ENCODE data around the gene HCST.
"Not testable (repeated sequence)": the region's sequence is repeated elsewhere in the genome, so short reads cannot be mapped to it uniquely, and the experiment has no call there.

HCST gene

GRCh38 chr19:35882114-35882832 is 20.1 kb upstream of the HCST start:
- H3K9me3 ChIP-seq (ENCODE audit: insufficient read depth, low read depth, low read length), result no peaks in the 10 kb centered on the region
- H3K27ac ChIP-seq (ENCODE audit: low read length), result no peak overlapping the region
- peaks cover 5% of the 10 kb centered on the region; the same call in 1 of the 2 replicates for H3K36me3 ChIP-seq (ENCODE audit: insufficient read depth, low read depth, low read length)
- H3K9ac ChIP-seq (ENCODE audit: low read depth, low read length), result no peak overlapping the region
- peaks cover 21% of the 10 kb centered on the region for H3K27me3 ChIP-seq (ENCODE audit: insufficient read depth, low read length)
- H3K4me1 ChIP-seq (ENCODE audit: insufficient read depth, low read length), result no peaks in the 10 kb centered on the region; the same call in 1 of the 2 replicates
- H3K4me3 ChIP-seq (ENCODE audit: low read length), result no peak overlapping the region

DNA sequence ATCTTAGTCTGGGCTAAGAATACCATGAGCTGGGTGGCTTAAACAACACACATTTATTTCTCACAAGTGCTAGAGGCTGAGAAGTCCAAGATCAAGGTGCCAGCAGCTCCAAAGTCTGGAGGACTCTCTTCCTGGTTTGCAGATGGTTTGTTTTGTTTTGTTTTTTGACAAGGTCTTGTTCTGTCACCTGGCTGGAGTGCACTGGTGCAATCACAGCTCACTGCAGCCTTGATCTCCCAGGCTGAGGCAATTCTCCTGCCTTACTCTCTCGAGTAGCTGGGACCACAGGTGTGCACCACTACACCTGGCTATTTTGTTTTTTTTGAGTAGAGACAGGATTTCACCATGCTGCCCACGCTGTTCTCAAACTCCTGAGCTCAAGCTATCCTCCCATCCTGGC is 18.4 kb upstream of the HCST start:
- H3K4me3 ChIP-seq (ENCODE audit: low read length), result no peak overlapping the region
- no peaks in the 10 kb centered on the region for H3K9me3 ChIP-seq (ENCODE audit: insufficient read depth, low read depth, low read length)
- no peak overlapping the region for H3K9ac ChIP-seq (ENCODE audit: low read depth, low read length)
- H3K36me3 ChIP-seq (ENCODE audit: insufficient read depth, low read depth, low read length), result peaks cover 20% of the 10 kb centered on the region
- H3K4me1 ChIP-seq (ENCODE audit: insufficient read depth, low read length), result no peaks in the 10 kb centered on the region; the same call in 1 of the 2 replicates
- no peak overlapping the region for H3K27ac ChIP-seq (ENCODE audit: low read length)
- H3K27me3 ChIP-seq (ENCODE audit: insufficient read depth, low read length), result peaks cover 7% of the 10 kb centered on the region

DNA sequence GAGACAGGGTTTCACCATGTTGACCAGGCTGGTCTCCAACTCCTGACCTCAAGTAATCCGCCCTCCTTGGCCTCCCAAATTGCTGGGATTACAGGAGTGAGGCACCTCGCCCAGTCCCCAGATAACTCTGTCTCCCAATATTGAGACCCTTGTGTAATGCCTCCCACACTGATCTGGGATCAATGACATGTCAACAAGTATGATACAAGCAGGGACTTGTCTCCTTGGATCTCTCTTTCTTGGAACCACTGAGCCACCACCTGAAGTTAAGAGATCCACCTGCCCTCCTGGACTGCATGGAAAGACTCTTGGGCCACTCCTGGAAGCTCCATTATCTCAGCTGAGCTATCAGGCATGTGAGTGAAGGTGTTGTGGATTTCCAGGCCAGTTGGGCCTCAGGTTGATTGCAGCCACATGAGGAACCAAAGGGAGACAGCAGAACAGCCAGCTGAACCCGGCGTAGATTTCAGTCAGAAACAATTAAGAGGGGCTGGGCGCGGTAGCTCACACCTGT is 17.0 kb upstream of the HCST start:
- Histone ChIP-seq H3K27ac (ENCODE audit: low read length) (no peak overlapping the region), H3K4me1 (ENCODE audit: insufficient read depth, low read length) (no peaks in the 10 kb centered on the region), H3K36me3 (ENCODE audit: insufficient read depth, low read depth, low read length) (peaks cover 34% of the 10 kb centered on the region), H3K9me3 (ENCODE audit: insufficient read depth, low read depth, low read length) (no peaks in the 10 kb centered on the region), H3K9ac (ENCODE audit: low read depth, low read length) (no peak overlapping the region), H3K4me3 (ENCODE audit: low read length) (no peak overlapping the region), H3K27me3 (ENCODE audit: insufficient read depth, low read length) (no peaks in the 10 kb centered on the region)

GRCh38 chr19:35885904-35886303 is 16.4 kb upstream of the HCST start:
- no peak overlapping the region for H3K4me3 ChIP-seq (ENCODE audit: low read length)
- H3K4me1 ChIP-seq (ENCODE audit: insufficient read depth, low read length), result no peaks in the 10 kb centered on the region
- H3K27me3 ChIP-seq (ENCODE audit: insufficient read depth, low read length), result no peaks in the 10 kb centered on the region
- no peak overlapping the region for H3K9ac ChIP-seq (ENCODE audit: low read depth, low read length)
- no peaks in the 10 kb centered on the region for H3K9me3 ChIP-seq (ENCODE audit: insufficient read depth, low read depth, low read length)
- no peak overlapping the region for H3K27ac ChIP-seq (ENCODE audit: low read length)
- H3K36me3 ChIP-seq (ENCODE audit: insufficient read depth, low read depth, low read length), result peaks cover 38% of the 10 kb centered on the region

- no peak overlapping the region for H3K9ac ChIP-seq (ENCODE audit: low read depth, low read length)
- H3K9me3 ChIP-seq (ENCODE audit: insufficient read depth, low read depth, low read length), result no peaks in the 10 kb centered on the region
- no peak overlapping the region for H3K27ac ChIP-seq (ENCODE audit: low read length)
- H3K36me3 ChIP-seq (ENCODE audit: insufficient read depth, low read depth, low read length), result peaks cover 41% of the 10 kb centered on the region
- H3K4me3 ChIP-seq (ENCODE audit: low read length), result no peak overlapping the region
- H3K27me3 ChIP-seq (ENCODE audit: insufficient read depth, low read length), result no peaks in the 10 kb centered on the region
- no peaks in the 10 kb centered on the region for H3K4me1 ChIP-seq (ENCODE audit: insufficient read depth, low read length)
Measured at GRCh38 chr19:35887197-35887596, 15.1 kb upstream of the HCST start.

DNA sequence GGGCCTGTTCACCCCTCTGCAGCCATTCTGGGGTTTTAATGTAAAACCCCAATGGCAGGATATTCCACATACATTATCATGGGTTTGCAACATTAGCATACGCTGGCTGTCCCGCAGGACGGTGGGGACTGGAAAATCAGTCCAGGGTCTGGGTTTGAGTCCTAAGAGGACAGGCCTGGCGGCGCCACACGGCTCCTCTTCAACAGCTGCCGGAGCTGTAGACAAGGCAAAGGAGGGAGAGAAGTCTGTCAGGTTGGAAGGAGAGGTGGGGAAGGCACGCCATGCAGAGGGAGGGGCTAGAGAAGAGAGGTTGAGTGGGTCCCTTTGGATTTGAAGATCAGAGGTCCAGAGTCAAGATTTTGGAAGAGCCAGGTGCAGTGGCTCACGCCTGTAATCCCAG is 13.9 kb upstream of the HCST start:
- Histone ChIP-seq H3K27ac (ENCODE audit: low read length) (no peak overlapping the region), H3K36me3 (ENCODE audit: insufficient read depth, low read depth, low read length) (peaks cover 51% of the 10 kb centered on the region), H3K9ac (ENCODE audit: low read depth, low read length) (no peak overlapping the region), H3K4me1 (ENCODE audit: insufficient read depth, low read length) (no peaks in the 10 kb centered on the region), H3K4me3 (ENCODE audit: low read length) (no peak overlapping the region), H3K9me3 (ENCODE audit: insufficient read depth, low read depth, low read length) (no peaks in the 10 kb centered on the region), H3K27me3 (ENCODE audit: insufficient read depth, low read length) (no peaks in the 10 kb centered on the region)

DNA sequence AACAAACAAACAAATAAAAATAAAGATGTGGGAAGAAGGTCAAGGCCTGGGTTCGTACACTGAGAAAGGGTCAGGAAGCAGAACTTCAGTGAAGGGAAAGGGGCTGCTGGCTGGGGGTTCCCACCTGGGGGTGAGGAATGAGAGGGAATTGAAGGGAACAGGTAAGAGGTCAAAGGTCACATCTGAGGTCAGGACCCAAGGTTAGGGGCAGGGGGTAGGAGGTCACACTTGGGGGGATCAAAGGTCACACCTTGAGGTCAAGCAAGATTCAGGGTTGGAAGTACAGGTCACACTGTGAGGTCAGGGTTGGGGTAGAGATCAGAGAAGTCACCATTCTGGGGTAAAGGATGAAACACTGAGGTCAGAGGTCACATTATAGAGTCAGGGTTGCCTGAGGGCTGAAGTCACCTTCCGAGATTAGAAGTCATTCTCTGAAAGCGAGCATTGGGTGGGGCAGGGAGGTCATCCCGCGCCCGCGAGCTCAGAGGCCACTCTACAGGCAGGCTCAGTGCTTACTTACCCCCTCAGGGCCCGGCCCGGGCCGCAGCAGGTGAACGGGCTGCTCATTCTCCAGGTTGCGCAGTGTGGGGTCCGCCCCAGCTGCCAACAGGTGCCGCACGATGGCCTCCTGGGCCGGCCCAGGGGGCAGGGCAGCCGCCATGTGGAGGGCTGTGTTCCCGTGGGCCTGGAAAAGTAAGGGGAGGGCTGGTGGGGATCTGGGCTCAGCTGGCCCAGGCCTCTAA is 12.8 kb upstream of the HCST start:
- peaks cover 57% of the 10 kb centered on the region for H3K36me3 ChIP-seq (ENCODE audit: insufficient read depth, low read depth, low read length)
- no peaks in the 10 kb centered on the region for H3K4me1 ChIP-seq (ENCODE audit: insufficient read depth, low read length)
- H3K4me3 ChIP-seq (ENCODE audit: low read length), result no peak overlapping the region
- no peaks in the 10 kb centered on the region for H3K27me3 ChIP-seq (ENCODE audit: insufficient read depth, low read length)
- H3K27ac ChIP-seq (ENCODE audit: low read length), result no peak overlapping the region
- no peak overlapping the region for H3K9ac ChIP-seq (ENCODE audit: low read depth, low read length)
- H3K9me3 ChIP-seq (ENCODE audit: insufficient read depth, low read depth, low read length), result no peaks in the 10 kb centered on the region

DNA sequence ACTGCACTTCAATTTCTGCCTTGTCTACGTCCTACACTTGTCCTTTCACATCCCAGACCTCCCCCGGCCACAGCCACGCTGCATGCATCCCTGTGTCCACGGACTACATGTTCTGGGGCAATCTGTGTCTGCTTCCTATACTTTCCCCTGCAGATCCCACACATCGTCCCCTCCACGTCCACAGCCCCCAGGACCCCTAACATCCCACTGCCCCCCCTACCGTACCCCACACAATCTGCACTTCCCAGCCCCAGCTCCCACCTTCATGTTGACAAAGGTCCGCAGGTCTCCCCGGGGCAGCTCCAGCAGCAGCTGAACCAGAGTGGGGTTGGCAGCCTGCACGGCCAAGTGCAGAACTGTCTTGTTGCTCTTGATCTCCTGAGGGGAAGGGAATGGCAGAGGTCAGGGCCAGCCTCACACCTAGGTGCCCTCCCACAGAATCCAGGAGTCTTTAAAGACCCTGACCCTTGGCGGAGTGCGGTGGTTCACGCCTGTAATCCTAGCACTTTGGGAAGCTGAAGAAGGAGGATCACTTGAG is 12.1 kb upstream of the HCST start:
- H3K9me3 ChIP-seq (ENCODE audit: insufficient read depth, low read depth, low read length), result no peaks in the 10 kb centered on the region
- H3K27ac ChIP-seq (ENCODE audit: low read length), result no peak overlapping the region
- no peak overlapping the region for H3K4me3 ChIP-seq (ENCODE audit: low read length)
- H3K9ac ChIP-seq (ENCODE audit: low read depth, low read length), result no peak overlapping the region
- H3K27me3 ChIP-seq (ENCODE audit: insufficient read depth, low read length), result no peaks in the 10 kb centered on the region
- H3K36me3 ChIP-seq (ENCODE audit: insufficient read depth, low read depth, low read length), result peaks cover 63% of the 10 kb centered on the region
- H3K4me1 ChIP-seq (ENCODE audit: insufficient read depth, low read length), result no peaks in the 10 kb centered on the region

GRCh38 chr19:35891819-35892218 is 10.5 kb upstream of the HCST start:
- not testable (repeated sequence) for H3K4me3 ChIP-seq (ENCODE audit: low read length); H3K9me3 ChIP-seq (ENCODE audit: insufficient read depth, low read depth, low read length)
- peaks cover 76% of the 10 kb centered on the region for H3K36me3 ChIP-seq (ENCODE audit: insufficient read depth, low read depth, low read length)

GRCh38 chr19:35894342-35894741 is 8.0 kb upstream of the HCST start:
- Histone ChIP-seq H3K4me1 (ENCODE audit: insufficient read depth, low read length) (no peaks in the 10 kb centered on the region), H3K36me3 (ENCODE audit: insufficient read depth, low read depth, low read length) (peaks cover 65% of the 10 kb centered on the region), H3K4me3 (ENCODE audit: low read length) (no peak overlapping the region), H3K27ac (ENCODE audit: low read length) (no peak overlapping the region), H3K9ac (ENCODE audit: low read depth, low read length) (no peak overlapping the region), H3K9me3 (ENCODE audit: insufficient read depth, low read depth, low read length) (no peaks in the 10 kb centered on the region), H3K27me3 (ENCODE audit: insufficient read depth, low read length) (no peaks in the 10 kb centered on the region)

More at GRCh38 chr19:35891819-35892218, 10.5 kb upstream of the HCST start:
- not testable (repeated sequence) for H3K27ac ChIP-seq (ENCODE audit: low read length); H3K4me1 ChIP-seq (ENCODE audit: insufficient read depth, low read length); H3K9ac ChIP-seq (ENCODE audit: low read depth, low read length); H3K27me3 ChIP-seq (ENCODE audit: insufficient read depth, low read length)

GRCh38 chr19:35895911-35896642 is 6.3 kb upstream of the HCST start:
- H3K4me3 ChIP-seq (ENCODE audit: low read length), result no peak overlapping the region
- no peak overlapping the region for H3K9ac ChIP-seq (ENCODE audit: low read depth, low read length)
- no peaks in the 10 kb centered on the region for H3K27me3 ChIP-seq (ENCODE audit: insufficient read depth, low read length)
- no peak overlapping the region for H3K27ac ChIP-seq (ENCODE audit: low read length)
- H3K4me1 ChIP-seq (ENCODE audit: insufficient read depth, low read length), result no peaks in the 10 kb centered on the region; the same call in 1 of the 2 replicates
- no peaks in the 10 kb centered on the region for H3K9me3 ChIP-seq (ENCODE audit: insufficient read depth, low read depth, low read length)
- peaks cover 49% of the 10 kb centered on the region for H3K36me3 ChIP-seq (ENCODE audit: insufficient read depth, low read depth, low read length)

Measured in iPS-20b (cell line).